H7 (cell line): ENCODE measurements around the gene PLET1. TPM values are rescaled to one million over a fixed set of nuclear protein-coding genes. Genes with fewer than 3 reads are reported as not detected.
A peak's percentile ranks its signal among the peaks of the same experiment; 100 is the strongest.

Experiments used
- DNase-seq: peaks from one replicate; pipeline ENCODE4 v3.0.0; 2012
- H3K27me3 ChIP-seq: 2 replicates; pipeline ENCODE4 v1.6.0; 2011; ENCODE audit warnings: mild to moderate bottlenecking, low read length; ENCODE audit not compliant: control insufficient read depth, insufficient read depth
- H3K36me3 ChIP-seq: replicated peaks from 2 replicates; pipeline ENCODE4 v1.5.1; 2011; ENCODE audit warnings: low read length; ENCODE audit not compliant: control insufficient read depth, insufficient read depth
- H3K4me3 ChIP-seq: 2 replicates; pipeline ENCODE4 v1.5.1; 2011; ENCODE audit warnings: low read depth, mild to moderate bottlenecking, control low read depth, low read length, moderate library complexity; ENCODE audit not compliant: insufficient read depth
- total RNA-seq: library from RNA; depleted of rRNA; stranded (reverse); fragments of >200 nt; shearing (Covaris generic); gene quantifications from 2 replicates; pipeline ENCODE4 v1.2.3, GENCODE V29; 2014

Gene PLET1
- total RNA-seq, 1 experiment from 2014 or later: not detected

DNA sequence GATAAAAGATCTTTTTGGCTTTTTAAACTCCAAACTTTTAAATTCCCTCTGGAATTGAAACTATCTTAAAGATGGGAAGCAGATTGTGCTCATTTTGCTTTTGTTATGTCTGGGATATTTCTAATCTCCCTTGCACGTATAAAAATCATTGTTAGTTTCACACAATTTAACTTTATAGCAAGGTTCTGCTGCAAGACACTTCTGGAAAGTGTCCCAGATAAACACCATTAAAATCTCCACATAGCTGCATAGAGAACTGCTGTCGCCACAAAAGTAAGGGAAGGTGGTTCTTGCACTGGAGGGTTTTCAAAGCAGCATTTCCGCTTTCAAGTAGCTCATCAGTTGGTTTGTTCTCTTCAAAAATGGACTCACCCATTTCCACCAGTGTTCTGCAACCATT is 22.6 kb downstream of the PLET1 start:
- no peak overlapping the region for H3K4me3 ChIP-seq
- no peak for DNase-seq
- H3K36me3 ChIP-seq: peaks cover 8% of the 10 kb centered on the region
- H3K27me3 ChIP-seq: no peaks in the 10 kb centered on the region

GRCh38 chr11:112237451-112237850 is 23.2 kb downstream of the PLET1 start:
- no peak overlapping the region for H3K4me3 ChIP-seq
- DNase-seq: no peak
- peaks cover 8% of the 10 kb centered on the region for H3K36me3 ChIP-seq
- no peaks in the 10 kb centered on the region for H3K27me3 ChIP-seq

DNA sequence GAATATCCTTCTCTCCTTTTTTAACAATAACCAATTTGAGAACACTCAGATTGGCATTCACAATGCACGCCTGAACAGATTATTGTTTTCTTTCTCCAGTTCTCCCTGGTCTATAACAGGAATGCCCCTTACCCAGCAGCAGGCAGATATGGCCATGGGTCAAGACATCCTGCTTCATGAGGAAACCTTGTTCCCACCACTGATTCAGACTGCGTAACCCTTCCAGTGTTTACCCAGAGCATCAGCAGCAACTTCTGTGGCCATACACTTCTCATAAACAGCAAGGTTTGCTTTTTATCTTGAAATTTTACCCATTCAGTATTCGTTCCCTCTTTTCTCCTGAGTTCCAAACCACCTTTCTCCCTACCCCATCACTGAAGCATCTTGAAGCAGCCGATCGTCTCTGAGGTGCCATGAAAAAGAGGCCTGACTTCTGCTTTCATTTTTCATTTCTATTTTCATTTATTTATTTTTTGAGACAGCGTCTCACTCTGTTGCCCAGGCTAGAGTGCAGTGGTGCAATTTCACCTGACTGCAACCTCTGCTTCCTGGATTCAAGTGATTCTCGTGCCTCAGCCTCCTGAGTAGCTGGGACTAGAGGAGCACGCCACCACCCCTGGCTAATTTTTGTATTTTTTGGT is 24.8 kb downstream of the PLET1 start:
- Histone ChIP-seq H3K27me3 (no peaks in the 10 kb centered on the region), H3K4me3 (no peak overlapping the region), H3K36me3 (peaks cover 8% of the 10 kb centered on the region)
- no peak for DNase-seq

- Histone ChIP-seq H3K4me3 (no peak overlapping the region), H3K36me3 (peaks cover 5% of the 10 kb centered on the region), H3K27me3 (no peaks in the 10 kb centered on the region)
- no peak for DNase-seq
Observed at GRCh38 chr11:112231952-112232351, 28.7 kb downstream of the PLET1 start.

DNA sequence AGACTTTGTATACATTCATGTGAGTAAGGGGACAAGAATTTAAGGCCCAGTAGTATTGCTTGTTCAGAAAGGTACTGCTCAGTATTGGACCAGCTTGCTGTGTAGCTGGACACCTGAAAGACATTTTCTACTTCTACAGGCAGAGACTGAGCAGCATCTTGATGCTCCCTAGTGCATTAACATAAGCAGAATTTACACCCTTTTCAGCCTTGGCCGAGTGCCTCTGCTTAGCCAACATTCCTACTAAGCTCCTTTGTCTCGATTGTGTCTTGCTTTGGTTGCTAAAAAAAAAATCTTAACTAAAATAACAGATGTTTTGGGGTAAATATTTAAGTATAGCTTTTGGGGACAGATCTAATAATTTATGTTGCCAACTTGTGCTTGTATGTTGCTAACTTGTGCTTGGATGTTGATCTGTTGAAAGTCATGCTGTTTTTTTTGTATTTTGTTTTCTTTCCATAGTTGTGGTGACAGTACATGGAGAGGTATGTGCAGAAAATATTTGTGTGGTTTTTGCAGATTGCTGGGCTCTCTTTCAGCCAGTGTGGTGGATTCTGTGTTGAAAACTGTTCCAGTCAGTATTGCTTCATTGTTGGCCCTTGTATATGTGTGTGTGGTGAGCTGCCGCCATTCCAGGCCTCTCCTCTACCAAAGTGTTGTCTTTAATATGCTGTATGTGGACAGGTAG is 30.8 kb downstream of the PLET1 start:
- Histone ChIP-seq H3K4me3 (no peak overlapping the region), H3K27me3 (no peaks in the 10 kb centered on the region), H3K36me3 (peaks cover 3% of the 10 kb centered on the region)
- no peak for DNase-seq

- Histone ChIP-seq H3K4me3 (no peak overlapping the region), H3K27me3 (no peaks in the 10 kb centered on the region), H3K36me3 (peaks cover 3% of the 10 kb centered on the region)
- DNase-seq: no peak
Observed at GRCh38 chr11:112229159-112229558, 31.5 kb downstream of the PLET1 start.

DNA sequence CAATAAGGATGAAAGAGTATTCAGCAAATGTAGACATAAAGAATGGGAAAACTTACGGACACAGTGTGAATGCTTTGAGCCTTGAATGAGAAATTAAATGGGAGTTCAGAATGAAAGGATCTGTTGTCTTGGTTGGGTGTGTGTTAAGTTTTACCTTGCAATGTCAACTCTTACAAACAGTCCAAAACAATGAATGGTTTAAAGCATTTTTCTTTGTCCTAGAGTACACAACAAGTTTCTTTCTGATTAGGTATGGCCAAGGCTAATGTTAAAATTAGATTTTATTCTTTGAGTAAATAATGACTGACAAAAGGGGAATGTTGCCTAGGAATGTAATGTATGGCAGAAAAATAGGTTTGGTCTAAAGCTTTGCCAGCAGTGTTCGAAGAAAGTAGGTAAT is 32.0 kb downstream of the PLET1 start:
- Histone ChIP-seq H3K27me3 (no peaks in the 10 kb centered on the region), H3K4me3 (no peak overlapping the region), H3K36me3 (peaks cover 3% of the 10 kb centered on the region)
- no peak for DNase-seq

DNA sequence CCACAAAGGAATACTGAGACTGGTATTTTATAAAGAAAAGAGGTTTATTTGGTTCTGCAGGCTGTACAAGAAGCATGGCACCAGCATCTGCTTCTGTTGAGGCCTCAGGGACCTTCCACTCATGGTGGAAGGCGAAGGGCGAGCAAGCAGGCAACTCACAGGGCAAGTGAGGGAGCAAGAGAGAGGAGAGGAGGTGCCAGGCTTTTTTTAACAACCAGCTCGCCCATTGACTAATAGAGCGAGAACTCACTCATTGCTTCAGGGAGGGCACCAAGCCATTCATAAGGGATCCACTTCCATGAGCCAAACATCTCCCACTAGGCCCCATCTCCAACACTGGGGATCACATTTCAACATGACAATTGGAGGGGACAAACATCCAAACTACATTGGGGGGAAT is 33.2 kb downstream of the PLET1 start:
- Histone ChIP-seq H3K4me3 (peak overlapping the region; percentile 80; the same call in 1 of the 2 replicates), H3K27me3 (no peaks in the 10 kb centered on the region), H3K36me3 (peaks cover 3% of the 10 kb centered on the region)
- DNase-seq: no peak

DNA sequence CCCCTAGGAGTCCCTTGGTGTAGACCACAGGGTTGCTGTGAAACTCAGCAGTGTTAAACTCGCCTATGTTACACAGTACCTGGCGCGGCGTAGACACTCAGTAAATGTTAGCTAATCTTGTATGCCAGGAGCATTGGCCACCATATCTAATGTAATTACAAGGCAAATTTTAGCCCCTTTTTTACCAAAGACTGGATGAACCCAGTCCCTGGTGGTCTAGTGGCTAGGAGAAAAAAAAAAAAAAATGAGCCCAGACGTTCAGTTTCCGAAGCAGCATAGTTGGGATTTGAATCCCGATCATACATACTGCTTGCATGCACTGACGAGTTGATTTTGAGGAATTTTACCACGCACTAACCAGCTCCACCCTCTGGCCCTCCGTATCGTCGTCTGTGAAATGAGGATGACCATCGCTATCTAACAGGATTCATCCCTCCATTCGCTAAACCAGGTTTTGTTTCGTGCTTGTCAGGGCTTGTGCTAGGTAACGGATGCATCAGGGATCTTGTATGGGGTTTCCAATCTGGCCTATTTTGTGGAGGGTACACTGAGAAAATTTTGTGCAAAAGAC is 33.7 kb downstream of the PLET1 start:
- H3K4me3 ChIP-seq: peak overlapping the region; percentile 80
- peak; percentile 32 for DNase-seq
- H3K36me3 ChIP-seq: peaks cover 3% of the 10 kb centered on the region
- no peaks in the 10 kb centered on the region for H3K27me3 ChIP-seq

DNA sequence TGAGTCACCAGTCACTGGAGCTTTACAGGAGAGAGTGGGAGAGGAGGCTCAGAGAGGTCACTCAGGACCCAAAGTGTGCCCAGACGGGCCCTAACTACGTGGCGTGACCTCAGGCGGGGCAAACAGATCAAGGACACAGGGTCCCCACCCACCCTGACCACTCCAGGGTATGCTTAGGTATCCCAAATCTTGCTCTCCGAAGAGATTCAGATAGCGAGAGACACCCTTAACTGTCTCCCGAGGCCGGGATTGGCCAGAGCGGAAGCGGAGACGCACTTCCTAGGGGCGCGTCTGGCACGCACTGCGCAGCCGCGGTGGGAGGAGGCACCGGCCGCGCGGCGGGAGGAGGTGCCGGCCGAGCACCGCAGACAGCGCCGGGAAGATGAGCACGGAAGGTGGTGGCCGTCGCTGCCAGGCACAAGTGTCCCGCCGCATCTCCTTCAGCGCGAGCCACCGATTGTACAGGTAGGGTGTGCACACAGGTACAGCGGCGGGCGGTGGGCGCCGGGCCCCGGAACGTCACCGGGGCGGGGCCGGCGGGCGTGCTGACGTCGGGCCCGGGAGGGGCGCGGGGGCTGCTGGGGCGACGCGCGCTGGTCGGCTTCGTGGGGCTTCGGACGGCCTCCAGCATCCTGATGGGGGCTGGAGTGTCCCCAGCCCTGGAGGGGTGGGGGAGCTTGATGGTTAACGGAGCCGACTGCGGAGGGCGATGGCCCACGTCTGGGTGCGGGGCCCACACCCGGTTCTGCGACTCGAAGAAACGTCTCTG is 34.4 kb downstream of the PLET1 start, which contains the start of gene PTS:
Gene PTS (plus strand): TSS at position 367 of the 769 bp plus-strand sequence. CDS start 16 bp downstream, at position 383.
- peak; percentile 95 for DNase-seq
- peak within 1 kb of the TSS; percentile 80 for H3K4me3 ChIP-seq
- H3K27me3 ChIP-seq: no peaks in the 10 kb centered on the region
- peaks cover 3% of the 10 kb centered on the region for H3K36me3 ChIP-seq

- H3K4me3 ChIP-seq: peak overlapping the region; percentile 80
- H3K27me3 ChIP-seq: no peaks in the 10 kb centered on the region
- H3K36me3 ChIP-seq: peaks cover 3% of the 10 kb centered on the region
- DNase-seq: no peak
Observed at GRCh38 chr11:112225753-112226061, 35.0 kb downstream of the PLET1 start.

DNA sequence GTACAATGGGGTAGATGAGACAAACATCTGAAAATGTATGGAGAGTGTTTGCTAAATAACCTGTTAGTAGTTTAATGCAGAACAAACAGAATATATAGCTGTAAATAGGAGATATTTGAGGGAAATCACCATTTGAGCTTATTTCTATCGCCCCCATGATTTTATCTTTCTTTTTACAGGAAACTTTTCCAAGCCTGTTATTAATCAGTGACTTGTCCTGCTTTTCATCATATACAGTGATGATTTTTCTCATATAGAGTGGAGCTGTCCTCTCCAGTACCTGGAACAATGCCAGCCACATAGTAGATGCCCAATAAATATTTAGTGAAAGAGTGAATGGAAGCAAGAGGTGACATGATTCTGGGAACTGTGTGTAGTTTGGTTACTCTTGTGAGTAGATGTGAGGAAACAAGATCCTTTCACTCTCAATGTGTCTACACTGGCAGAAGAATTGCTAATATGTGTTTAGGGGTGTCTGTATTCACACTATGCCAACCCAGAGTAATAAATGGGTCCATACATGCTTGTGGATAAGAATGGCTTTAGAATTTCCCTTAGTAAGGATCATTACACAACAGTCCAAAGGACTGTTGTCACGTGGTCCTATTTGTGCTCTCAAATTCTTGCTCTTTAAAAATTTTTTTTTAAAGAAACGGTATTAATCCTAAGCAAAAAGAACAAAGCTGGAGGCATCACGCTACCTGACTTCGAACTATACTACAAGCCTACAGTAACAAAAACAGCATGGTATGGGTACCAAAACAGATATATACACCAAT is 36.7 kb downstream of the PLET1 start:
- DNase-seq: no peak
- H3K36me3 ChIP-seq: no peaks in the 10 kb centered on the region
- H3K27me3 ChIP-seq: no peaks in the 10 kb centered on the region

DNA sequence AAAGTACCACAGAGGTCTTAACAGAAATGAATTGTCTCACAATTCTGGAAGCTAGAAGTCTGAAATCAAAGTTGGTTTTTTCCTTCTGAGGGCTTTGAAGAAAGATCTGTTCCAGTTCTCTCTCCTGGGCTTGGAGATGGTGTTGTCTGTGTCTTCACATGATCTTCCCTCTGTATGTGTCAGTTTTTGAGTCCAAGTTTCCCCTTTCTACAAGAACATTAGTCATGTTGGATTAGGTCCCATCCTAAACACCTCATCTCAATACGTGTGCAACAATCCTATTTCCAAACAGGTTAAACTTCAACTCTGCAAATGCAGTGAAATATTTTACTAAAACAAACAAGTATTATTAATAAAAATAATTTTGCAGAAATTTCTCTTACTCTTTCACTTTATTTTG is 37.5 kb downstream of the PLET1 start:
- no peaks in the 10 kb centered on the region for H3K36me3 ChIP-seq
- H3K4me3 ChIP-seq: no peak overlapping the region
- H3K27me3 ChIP-seq: no peaks in the 10 kb centered on the region
- no peak for DNase-seq

More for the DNA sequence above, 36.7 kb downstream of the PLET1 start:
- no peak overlapping the region for H3K4me3 ChIP-seq

DNA sequence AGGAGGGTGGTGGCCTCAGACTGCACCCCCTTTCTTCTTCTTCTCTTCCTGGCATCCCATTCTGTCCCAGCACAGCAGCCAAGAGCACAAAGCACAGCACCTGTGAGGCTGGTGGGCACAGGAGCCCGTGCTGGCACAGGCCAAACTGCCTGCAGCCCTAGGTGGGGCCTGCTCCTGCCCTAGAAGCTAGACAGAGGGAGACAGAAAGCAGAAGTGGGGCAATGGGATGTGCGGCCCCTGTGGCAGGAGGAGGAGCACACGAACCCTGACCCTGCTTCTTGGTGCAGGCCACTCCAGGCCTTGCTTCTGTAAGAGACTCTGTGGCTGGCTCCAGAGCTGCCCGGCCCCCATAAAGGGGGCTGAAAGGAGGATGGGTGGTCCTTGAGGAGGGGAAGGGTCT is 38.4 kb downstream of the PLET1 start:
- Histone ChIP-seq H3K4me3 (no peak overlapping the region), H3K36me3 (no peaks in the 10 kb centered on the region), H3K27me3 (no peaks in the 10 kb centered on the region)
- no peak for DNase-seq
